ENCODE measurements around the gene SLC26A9. TPM values are rescaled to one million over a fixed set of nuclear protein-coding genes. Genes with fewer than 3 reads are reported as not detected.

SLC26A9 gene
- total and polyA plus RNA-seq, 2 donors from 2014 or later = 0.69 to 5.9 TPM

GRCh38 chr1:205917466-205918238 is 25.6 kb downstream of the SLC26A9 start:
- intact Hi-C loops (cut with DNase I) = loop anchor here (5.0 kb wide), 1 partner anchor 60 kb away; no protein-coding TSS in a partner anchor
- TF ChIP-seq CTCF (IDR thresholded peaks at IDR 0.05; ENCODE audit: borderline replicate concordance, extremely low read depth, insufficient read depth) = no peak
- Histone ChIP-seq H3K27ac (ENCODE audit: low read depth in 2 of 2, low read length in 2 of 2) (peak overlapping the region in 1 of 2 donors; percentile 79), H3K9ac (ENCODE audit: low read length in 3 of 3) (peak overlapping the region in 1 of 3 donors; percentile 37), H3K27me3 (ENCODE audit: control insufficient read depth, insufficient read depth, low read length) (no peaks in the 10 kb centered on the region), H3K4me1 (ENCODE audit: control insufficient read depth in 2 of 3, insufficient read depth in 2 of 3, low read depth in 1 of 3, low read length in 3 of 3) (peaks cover 0 to 27% (median 24%) of the 10 kb centered on the region in 3 donors), H3K9me3 (ENCODE audit: control insufficient read depth in 2 of 3, insufficient read depth in 1 of 3, low read length in 3 of 3) (no peaks in the 10 kb centered on the region), H3K36me3 (ENCODE audit: control insufficient read depth in 2 of 3, insufficient read depth in 3 of 3, low read length in 3 of 3) (no peaks in the 10 kb centered on the region), H3K4me3 (ENCODE audit: low read length in 3 of 3) (peak overlapping the region in 2 of 3 donors; percentile 21 to 51)
- DNase-seq (no peak), FAIRE-seq (no peak)

GRCh38 chr1:205916541-205916940 is 26.7 kb downstream of the SLC26A9 start:
- Histone ChIP-seq H3K4me1 (ENCODE audit: control insufficient read depth in 2 of 3, insufficient read depth in 2 of 3, low read depth in 1 of 3, low read length in 3 of 3) (peaks cover 0 to 30% (median 28%) of the 10 kb centered on the region in 3 donors), H3K27ac (ENCODE audit: low read depth in 2 of 2, low read length in 2 of 2) (peak overlapping the region; percentile 0 to 79), H3K36me3 (ENCODE audit: control insufficient read depth in 2 of 3, insufficient read depth in 3 of 3, low read length in 3 of 3) (no peaks in the 10 kb centered on the region), H3K9ac (ENCODE audit: low read length in 3 of 3) (no peak overlapping the region), H3K27me3 (ENCODE audit: control insufficient read depth, insufficient read depth, low read length) (no peaks in the 10 kb centered on the region), H3K4me3 (ENCODE audit: low read length in 3 of 3) (peak overlapping the region in 1 of 3 donors; percentile 51), H3K9me3 (ENCODE audit: control insufficient read depth in 2 of 3, insufficient read depth in 1 of 3, low read length in 3 of 3) (no peaks in the 10 kb centered on the region)
- intact Hi-C loops (cut with DNase I) = loop anchor here (5.0 kb wide), 1 partner anchor 61 kb away; no protein-coding TSS in a partner anchor
- FAIRE-seq = no peak
- no peak for DNase-seq
- TF ChIP-seq CTCF (IDR thresholded peaks at IDR 0.05; ENCODE audit: borderline replicate concordance, extremely low read depth, insufficient read depth) = no peak

- FAIRE-seq (no peak), DNase-seq (peak in 1 of 5 donors; percentile 46)
- Histone ChIP-seq H3K4me1 (ENCODE audit: control insufficient read depth in 2 of 3, insufficient read depth in 2 of 3, low read depth in 1 of 3, low read length in 3 of 3) (peaks cover 0 to 30% (median 28%) of the 10 kb centered on the region in 3 donors), H3K4me3 (ENCODE audit: low read length in 3 of 3) (no peak overlapping the region), H3K27ac (ENCODE audit: low read depth in 2 of 2, low read length in 2 of 2) (peak overlapping the region; percentile 66 to 75), H3K9ac (ENCODE audit: low read length in 3 of 3) (peak overlapping the region in 1 of 3 donors; percentile 31), H3K9me3 (ENCODE audit: control insufficient read depth in 2 of 3, insufficient read depth in 1 of 3, low read length in 3 of 3) (no peaks in the 10 kb centered on the region), H3K36me3 (ENCODE audit: control insufficient read depth in 2 of 3, insufficient read depth in 3 of 3, low read length in 3 of 3) (no peaks in the 10 kb centered on the region), H3K27me3 (ENCODE audit: control insufficient read depth, insufficient read depth, low read length) (no peaks in the 10 kb centered on the region)
- intact Hi-C loops (cut with DNase I) = loop anchor here (5.0 kb wide), 1 partner anchor 62 kb away; no protein-coding TSS in a partner anchor
- TF ChIP-seq CTCF (IDR thresholded peaks at IDR 0.05; ENCODE audit: borderline replicate concordance, extremely low read depth, insufficient read depth) = no peak
Measured at GRCh38 chr1:205915354-205915990, 27.8 kb downstream of the SLC26A9 start.

Data from kidney (tissue), 14 donors.